ENCODE data around the gene HSPB2. TPM values are rescaled to one million over a fixed set of nuclear protein-coding genes. Genes with fewer than 3 reads are reported as not detected.

Gene HSPB2
- total RNA-seq, 1 experiment from 2014 or later, result not detected

- H3K27me3 ChIP-seq (ENCODE audit: insufficient read depth, low read length), result no peaks in the 10 kb centered on the region
- ATAC-seq, result no peak
- TF ChIP-seq SP1 (IDR thresholded peaks at IDR 0.05; ENCODE audit: low read depth) (no peak), REST (IDR thresholded peaks at IDR 0.05; ENCODE audit: low read depth) (no peak), POLR2AphosphoS5 (IDR thresholded peaks at IDR 0.05; ENCODE audit: low read depth, low read length) (no peak), SIN3A (IDR thresholded peaks at IDR 0.05; ENCODE audit: low read depth) (no peak), EZH2 (IDR thresholded peaks at IDR 0.05) (no peak), FOSL1 (IDR thresholded peaks at IDR 0.05; ENCODE audit: low read depth) (no peak), CEBPB (IDR thresholded peaks at IDR 0.05; ENCODE audit: low read depth) (no peak), CBX3 (IDR thresholded peaks at IDR 0.05; ENCODE audit: low read depth) (no peak), POLR2A (IDR thresholded peaks at IDR 0.05; ENCODE audit: borderline replicate concordance, extremely low read depth, insufficient read depth, insufficient read length) (no peak), RAD21 (IDR thresholded peaks at IDR 0.05; ENCODE audit: low read depth) (no peak), ZNF274 (IDR thresholded peaks at IDR 0.05; ENCODE audit: low read depth, low read length) (no peak), JUND (IDR thresholded peaks at IDR 0.05) (no peak), TCF7L2 (IDR thresholded peaks at IDR 0.05; ENCODE audit: borderline replicate concordance, extremely low read depth, insufficient read depth, insufficient read length) (no peak), YY1 (IDR thresholded peaks at IDR 0.05; ENCODE audit: extremely low read depth, insufficient replicate concordance, low read depth, low read length) (no peak)
- TF ChIP-seq, protein P1, sequence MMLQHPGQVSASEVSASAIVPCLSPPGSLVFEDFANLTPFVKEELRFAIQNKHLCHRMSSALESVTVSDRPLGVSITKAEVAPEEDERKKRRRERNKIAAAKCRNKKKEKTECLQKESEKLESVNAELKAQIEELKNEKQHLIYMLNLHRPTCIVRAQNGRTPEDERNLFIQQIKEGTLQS (IDR thresholded peaks at IDR 0.05), result no peak
- TF ChIP-seq, protein P2, sequence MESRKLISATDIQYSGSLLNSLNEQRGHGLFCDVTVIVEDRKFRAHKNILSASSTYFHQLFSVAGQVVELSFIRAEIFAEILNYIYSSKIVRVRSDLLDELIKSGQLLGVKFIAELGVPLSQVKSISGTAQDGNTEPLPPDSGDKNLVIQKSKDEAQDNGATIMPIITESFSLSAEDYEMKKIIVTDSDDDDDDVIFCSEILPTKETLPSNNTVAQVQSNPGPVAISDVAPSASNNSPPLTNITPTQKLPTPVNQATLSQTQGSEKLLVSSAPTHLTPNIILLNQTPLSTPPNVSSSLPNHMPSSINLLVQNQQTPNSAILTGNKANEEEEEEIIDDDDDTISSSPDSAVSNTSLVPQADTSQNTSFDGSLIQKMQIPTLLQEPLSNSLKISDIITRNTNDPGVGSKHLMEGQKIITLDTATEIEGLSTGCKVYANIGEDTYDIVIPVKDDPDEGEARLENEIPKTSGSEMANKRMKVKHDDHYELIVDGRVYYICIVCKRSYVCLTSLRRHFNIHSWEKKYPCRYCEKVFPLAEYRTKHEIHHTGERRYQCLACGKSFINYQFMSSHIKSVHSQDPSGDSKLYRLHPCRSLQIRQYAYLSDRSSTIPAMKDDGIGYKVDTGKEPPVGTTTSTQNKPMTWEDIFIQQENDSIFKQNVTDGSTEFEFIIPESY (IDR thresholded peaks at IDR 0.05; ENCODE audit: extremely low read depth, insufficient replicate concordance, low read length), result no peak
- DNase-seq (ENCODE audit: low read depth, low spot score), result no peak
- intact Hi-C loops (cut with micrococcal nuclease), result no loop called here
- no peak overlapping the region for H3K4me2 ChIP-seq (ENCODE audit: low read length)
- peaks cover 10 to 12% of the 10 kb centered on the region in 2 experiments; a peak in 2 of 4 replicates for H3K4me1 ChIP-seq (ENCODE audit: control insufficient read depth in 1 of 2, insufficient read depth in 2 of 2, low read length in 2 of 2)
- no peaks in the 10 kb centered on the region for H3K36me3 ChIP-seq (ENCODE audit: control insufficient read depth in 1 of 2, insufficient read depth in 2 of 2, low read length in 2 of 2)
- no peaks in the 10 kb centered on the region for H3K79me2 ChIP-seq (ENCODE audit: insufficient read depth, low read length)
- H3K27ac ChIP-seq (ENCODE audit: low read depth, low read length), result no peak overlapping the region
- ChIA-PET POLR2A (no interaction called here), CTCF (no interaction called here), RAD21 (ENCODE audit: low non-redundant PET in 1 of 2, low total read pairs in 2 of 2, uncharacterized antibody in 2 of 2, unreplicated experiment in 2 of 2) (no interaction called here)
- H3K9me2 ChIP-seq (ENCODE audit: insufficient read depth), result no peaks in the 10 kb centered on the region
- no peaks in the 10 kb centered on the region for H3K9me3 ChIP-seq (ENCODE audit: control insufficient read depth in 1 of 2, insufficient read depth in 1 of 2, low read depth in 1 of 2, low read length in 2 of 2)
- H3K9ac ChIP-seq (ENCODE audit: low read length), result no peak overlapping the region
- no TSS peak for BruUV-seq (replicated peaks)
- H2AFZ ChIP-seq (ENCODE audit: low read depth, low read length, poor library complexity, severe bottlenecking), result no peak overlapping the region
- H3K4me3 ChIP-seq (replicated peaks in 1 of 2; ENCODE audit: low read depth in 1 of 2, low read length in 2 of 2), result no peak overlapping the region
- no peaks in the 10 kb centered on the region for H4K20me1 ChIP-seq (ENCODE audit: insufficient read depth)
Observed at GRCh38 chr11:111942829-111943228, 30.3 kb downstream of the HSPB2 start.
